Measurements from ENCODE around the gene CABCOCO1. TPM values are rescaled to one million over a fixed set of nuclear protein-coding genes. Genes with fewer than 3 reads are reported as not detected.

CABCOCO1 gene
- total and polyA plus RNA-seq, 9 of the 15 experiments (the other 6 are each of a cell fraction or from before 2014, with no cell fraction given): 0.04 TPM; not detected in 8

DNA sequence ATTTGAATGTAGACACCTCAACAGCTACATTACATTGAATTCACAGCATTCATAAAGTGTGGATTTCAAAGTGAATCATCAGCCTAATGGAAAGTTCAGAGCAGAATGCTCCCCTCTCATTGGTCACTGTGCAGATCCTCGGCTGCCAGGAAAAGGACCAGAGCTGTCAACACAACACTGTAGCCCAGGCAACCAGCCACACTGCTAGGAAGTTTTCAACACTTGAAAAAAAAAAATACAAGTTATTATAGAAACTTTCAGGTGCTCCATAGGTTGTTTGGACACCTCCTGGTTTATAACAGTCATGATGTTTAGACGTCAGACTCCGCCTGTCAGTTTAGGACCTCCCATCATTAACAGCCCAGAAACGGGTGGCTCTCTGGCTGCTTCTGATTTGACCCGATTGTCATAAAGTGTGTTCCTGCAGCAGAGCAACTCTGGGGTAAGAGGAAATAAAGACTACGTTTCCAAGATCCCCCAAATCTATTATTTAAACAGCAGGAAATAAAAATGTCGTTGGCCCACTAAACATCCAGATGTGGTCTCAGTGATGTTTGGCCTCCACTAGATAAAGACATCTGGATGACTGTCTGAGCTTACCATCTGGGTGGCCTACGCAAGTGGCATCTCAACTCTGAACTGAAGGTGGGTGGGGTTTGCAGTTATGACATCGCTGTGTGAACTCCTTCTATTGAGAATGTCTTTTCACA lies 117.4 kb downstream of the CABCOCO1 start (continued):
- TF ChIP-seq PCBP2 (IDR thresholded peaks at IDR 0.05; ENCODE audit: low read depth, low read length, poor library complexity, severe bottlenecking) (no peak), EGR1 (conservative IDR thresholded peaks at IDR 0.05) (peak; percentile 82), NR2C2 (CRISPR knock-in tag; IDR thresholded peaks at IDR 0.05) (no peak), NR2C2 (tag; IDR thresholded peaks at IDR 0.05) (peak; percentile 84), NEUROD1 (IDR thresholded peaks at IDR 0.05; ENCODE audit: borderline replicate concordance, low read depth, low read length, partially characterized antibody) (peak; percentile 47), ETV5 (CRISPR knock-in tag; IDR thresholded peaks at IDR 0.05; ENCODE audit: low read depth) (peak; percentile 20; the same call in 1 of the 2 replicates), ETV6 (IDR thresholded peaks at IDR 0.05; ENCODE audit: borderline replicate concordance in 1 of 2, low read depth in 2 of 2, low read length in 1 of 2) (peak; percentile 54 to 95; a peak in 3 of 4 replicates), ETV6 (CRISPR knock-in tag; IDR thresholded peaks at IDR 0.05; ENCODE audit: borderline replicate concordance) (no peak), TCF3 (CRISPR knock-in tag; IDR thresholded peaks at IDR 0.05) (peak; percentile 86), LEF1 (IDR thresholded peaks at IDR 0.05) (peak; percentile 52; the same call in 1 of the 2 replicates), CBFA2T3 (IDR thresholded peaks at IDR 0.05) (peak; percentile 99)
- TF ChIP-seq, protein P1, sequence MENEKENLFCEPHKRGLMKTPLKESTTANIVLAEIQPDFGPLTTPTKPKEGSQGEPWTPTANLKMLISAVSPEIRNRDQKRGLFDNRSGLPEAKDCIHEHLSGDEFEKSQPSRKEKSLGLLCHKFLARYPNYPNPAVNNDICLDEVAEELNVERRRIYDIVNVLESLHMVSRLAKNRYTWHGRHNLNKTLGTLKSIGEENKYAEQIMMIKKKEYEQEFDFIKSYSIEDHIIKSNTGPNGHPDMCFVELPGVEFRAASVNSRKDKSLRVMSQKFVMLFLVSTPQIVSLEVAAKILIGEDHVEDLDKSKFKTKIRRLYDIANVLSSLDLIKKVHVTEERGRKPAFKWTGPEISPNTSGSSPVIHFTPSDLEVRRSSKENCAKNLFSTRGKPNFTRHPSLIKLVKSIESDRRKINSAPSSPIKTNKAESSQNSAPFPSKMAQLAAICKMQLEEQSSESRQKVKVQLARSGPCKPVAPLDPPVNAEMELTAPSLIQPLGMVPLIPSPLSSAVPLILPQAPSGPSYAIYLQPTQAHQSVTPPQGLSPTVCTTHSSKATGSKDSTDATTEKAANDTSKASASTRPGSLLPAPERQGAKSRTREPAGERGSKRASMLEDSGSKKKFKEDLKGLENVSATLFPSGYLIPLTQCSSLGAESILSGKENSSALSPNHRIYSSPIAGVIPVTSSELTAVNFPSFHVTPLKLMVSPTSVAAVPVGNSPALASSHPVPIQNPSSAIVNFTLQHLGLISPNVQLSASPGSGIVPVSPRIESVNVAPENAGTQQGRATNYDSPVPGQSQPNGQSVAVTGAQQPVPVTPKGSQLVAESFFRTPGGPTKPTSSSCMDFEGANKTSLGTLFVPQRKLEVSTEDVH (IDR thresholded peaks at IDR 0.05; ENCODE audit: low read depth, partially characterized antibody): no peak
- TF ChIP-seq, protein P2, sequence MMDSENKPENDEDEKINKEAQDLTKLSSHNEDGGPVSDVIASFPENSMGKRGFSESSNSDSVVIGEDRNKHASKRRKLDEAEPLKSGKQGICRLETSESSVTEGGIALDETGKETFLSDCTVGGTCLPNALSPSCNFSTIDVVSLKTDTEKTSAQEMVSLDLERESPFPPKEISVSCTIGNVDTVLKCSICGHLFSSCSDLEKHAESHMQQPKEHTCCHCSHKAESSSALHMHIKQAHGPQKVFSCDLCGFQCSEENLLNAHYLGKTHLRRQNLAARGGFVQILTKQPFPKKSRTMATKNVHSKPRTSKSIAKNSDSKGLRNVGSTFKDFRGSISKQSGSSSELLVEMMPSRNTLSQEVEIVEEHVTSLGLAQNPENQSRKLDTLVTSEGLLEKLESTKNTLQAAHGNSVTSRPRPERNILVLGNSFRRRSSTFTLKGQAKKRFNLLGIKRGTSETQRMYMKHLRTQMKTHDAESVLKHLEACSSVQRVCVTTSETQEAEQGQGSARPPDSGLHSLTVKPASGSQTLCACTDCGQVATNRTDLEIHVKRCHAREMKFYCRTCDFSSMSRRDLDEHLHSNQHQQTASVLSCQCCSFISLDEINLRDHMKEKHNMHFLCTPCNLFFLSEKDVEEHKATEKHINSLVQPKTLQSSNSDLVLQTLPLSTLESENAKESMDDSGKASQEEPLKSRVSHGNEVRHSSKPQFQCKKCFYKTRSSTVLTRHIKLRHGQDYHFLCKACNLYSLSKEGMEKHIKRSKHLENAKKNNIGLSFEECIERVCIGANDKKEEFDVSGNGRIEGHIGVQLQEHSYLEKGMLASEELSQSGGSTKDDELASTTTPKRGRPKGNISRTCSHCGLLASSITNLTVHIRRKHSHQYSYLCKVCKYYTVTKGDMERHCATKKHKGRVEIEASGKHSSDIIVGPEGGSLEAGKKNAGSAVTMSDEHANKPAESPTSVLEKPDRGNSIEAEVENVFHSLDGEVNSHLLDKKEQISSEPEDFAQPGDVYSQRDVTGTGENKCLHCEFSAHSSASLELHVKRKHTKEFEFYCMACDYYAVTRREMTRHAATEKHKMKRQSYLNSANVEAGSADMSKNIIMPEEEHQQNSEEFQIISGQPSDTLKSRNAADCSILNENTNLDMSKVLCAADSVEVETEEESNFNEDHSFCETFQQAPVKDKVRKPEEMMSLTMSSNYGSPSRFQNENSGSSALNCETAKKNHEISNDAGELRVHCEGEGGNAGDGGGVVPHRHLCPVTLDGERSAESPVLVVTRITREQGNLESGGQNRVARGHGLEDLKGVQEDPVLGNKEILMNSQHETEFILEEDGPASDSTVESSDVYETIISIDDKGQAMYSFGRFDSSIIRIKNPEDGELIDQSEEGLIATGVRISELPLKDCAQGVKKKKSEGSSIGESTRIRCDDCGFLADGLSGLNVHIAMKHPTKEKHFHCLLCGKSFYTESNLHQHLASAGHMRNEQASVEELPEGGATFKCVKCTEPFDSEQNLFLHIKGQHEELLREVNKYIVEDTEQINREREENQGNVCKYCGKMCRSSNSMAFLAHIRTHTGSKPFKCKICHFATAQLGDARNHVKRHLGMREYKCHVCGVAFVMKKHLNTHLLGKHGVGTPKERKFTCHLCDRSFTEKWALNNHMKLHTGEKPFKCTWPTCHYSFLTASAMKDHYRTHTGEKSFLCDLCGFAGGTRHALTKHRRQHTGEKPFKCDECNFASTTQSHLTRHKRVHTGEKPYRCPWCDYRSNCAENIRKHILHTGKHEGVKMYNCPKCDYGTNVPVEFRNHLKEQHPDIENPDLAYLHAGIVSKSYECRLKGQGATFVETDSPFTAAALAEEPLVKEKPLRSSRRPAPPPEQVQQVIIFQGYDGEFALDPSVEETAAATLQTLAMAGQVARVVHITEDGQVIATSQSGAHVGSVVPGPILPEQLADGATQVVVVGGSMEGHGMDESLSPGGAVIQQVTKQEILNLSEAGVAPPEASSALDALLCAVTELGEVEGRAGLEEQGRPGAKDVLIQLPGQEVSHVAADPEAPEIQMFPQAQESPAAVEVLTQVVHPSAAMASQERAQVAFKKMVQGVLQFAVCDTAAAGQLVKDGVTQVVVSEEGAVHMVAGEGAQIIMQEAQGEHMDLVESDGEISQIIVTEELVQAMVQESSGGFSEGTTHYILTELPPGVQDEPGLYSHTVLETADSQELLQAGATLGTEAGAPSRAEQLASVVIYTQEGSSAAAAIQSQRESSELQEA (IDR thresholded peaks at IDR 0.05; ENCODE audit: low read depth): no peak

Measured in K562 (cell line).